GM19468 (cell line): Measurements from ENCODE around the gene C3.
"Not testable (repeated sequence)": the region's sequence is repeated elsewhere in the genome, so short reads cannot be mapped to it uniquely, and the experiment has no call there.

Experiments used
- ATAC-seq: cut with Tn5 transposase; IDR thresholded peaks from one replicate; pipeline ENCODE4 v1.9.1; 2021; ENCODE audit warnings: mild to moderate bottlenecking, moderate library complexity, moderate number of reproducible peaks; ENCODE audit not compliant: unreplicated experiment; ENCODE audit errors: extremely low read depth

Gene C3

DNA sequence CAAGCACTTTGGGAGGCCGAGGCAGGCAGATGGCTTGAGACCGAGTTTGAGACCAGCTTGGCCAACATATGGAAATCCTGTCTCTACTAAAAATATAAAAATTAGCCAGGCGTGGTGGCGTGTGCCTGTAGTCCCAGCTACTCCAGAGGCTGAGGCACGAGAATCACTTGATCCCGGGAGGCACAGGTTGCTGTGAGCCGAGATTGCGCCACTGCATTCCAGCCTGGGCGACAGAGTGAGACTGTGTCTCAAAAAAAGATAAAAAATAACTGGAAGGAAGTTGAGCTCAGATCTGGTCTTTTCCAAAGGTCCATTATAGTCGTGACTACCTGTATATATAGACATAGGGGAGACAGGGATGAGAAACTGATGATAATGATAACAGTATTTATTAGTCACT lies 28.1 kb upstream of the C3 start:
- ATAC-seq, result not testable (repeated sequence)

DNA sequence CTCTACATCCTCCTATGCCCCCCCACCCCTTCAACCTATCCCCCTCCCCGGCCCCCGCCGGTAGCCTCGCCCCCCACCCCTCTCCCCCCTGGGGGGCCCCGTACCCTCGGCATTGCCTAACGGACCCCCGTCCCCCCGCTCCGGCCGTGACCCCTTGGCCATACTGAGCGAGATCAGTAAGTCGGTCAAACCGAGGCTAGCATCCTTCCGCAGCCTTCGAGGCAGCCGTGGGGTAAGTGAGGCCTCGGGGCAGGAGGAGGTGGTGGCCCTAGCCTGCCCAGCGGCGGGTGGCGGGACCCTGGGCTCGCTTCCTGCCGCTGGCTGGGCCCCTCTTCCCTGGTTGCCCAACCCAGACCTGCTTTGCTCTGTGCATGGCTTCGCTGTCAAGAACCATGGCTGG lies 25.5 kb upstream of the C3 start:
- no peak for ATAC-seq

DNA sequence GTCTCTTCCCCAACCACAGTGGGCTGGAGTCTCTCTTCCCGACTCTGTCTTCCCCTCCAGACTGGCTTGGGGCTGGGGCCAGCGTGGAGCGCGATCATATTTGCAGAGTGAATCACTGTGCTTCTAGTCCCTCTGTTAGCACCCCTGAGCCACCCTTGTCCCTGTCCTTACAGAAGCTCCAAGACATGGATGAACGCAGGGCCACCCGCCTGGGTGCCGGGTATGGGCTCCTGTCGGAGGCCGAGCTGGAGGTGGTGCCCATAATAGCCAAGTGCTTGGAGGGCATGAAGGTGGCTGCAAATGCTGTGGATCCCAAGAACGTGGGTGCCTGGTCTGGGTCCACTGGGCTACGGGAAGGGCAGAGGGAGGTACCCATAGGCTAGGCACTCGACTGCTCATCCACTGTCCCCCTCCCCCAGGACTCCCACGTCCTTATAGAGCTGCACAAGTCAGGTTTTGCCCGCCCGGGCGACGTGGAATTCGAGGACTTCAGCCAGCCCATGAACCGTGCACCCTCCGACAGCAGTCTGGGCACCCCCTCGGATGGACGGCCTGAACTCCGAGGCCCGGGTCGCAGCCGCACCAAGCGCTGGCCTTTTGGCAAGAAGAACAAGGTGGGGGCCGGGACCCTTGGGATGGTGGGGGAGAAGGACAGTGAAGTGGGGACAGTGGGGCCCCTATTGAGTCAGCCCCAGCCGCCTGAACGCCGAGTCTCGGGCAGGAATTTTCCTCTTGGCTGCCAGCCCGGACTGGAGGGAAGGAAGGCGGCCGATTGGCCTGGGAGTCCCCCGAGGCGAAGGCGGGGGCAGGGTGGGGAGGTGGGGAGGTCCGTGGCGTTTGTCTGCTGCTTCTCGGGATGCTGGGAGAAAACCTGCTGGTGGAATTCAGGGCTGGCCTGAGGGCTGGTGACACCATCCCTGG lies 24.2 kb upstream of the C3 start:
- ATAC-seq, result no peak

DNA sequence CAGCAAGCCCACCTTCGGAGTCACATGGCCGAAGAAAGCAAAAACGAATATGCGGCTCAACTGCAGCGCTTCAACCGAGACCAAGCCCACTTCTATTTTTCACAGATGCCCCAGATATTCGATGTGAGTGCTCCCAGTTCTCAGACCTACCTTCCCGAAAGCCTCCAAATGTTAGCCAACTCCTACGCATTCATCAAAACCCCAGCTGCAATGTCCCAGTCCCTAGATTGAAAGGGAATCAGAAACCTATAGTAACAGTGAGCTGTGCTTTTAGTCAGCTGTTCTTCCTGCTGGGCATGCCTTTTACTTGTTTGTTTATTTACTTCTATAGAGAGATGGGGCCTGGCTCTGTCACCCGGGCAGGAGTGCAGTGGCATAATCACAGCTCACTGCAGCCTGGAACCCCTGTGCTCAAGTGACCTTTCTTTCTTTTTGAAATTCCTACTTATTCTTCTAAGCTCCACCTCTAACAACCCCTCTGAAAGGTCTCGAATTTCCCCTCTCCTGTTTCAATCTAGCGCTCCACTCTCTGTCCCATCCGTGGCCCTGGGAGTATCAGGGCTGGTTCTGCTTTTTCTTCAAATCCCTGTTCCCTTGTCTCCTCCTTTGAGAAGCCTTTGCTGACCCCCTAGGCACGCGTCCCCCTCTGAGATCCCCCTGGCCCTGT lies 23.4 kb upstream of the C3 start:
- ATAC-seq, result no peak

DNA sequence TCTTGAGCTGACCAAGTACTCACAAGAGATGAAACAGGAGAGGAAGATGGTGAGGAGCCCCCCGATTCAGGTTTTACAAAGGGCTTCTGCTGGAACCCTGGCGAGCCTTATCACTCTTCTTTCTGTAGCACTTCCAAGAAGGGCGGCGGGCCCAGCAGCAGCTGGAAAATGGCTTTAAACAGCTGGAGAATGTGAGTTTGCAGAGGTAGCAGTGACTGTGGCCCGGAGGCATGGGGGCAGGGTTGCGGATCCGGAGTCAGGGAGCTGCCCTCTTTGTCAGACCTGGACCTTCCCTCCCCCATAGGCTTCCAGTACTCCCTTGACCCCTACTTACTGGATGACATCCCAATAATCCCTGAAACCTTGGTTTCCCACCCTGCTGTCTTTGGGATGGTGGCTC lies 22.6 kb upstream of the C3 start:
- ATAC-seq, result no peak

DNA sequence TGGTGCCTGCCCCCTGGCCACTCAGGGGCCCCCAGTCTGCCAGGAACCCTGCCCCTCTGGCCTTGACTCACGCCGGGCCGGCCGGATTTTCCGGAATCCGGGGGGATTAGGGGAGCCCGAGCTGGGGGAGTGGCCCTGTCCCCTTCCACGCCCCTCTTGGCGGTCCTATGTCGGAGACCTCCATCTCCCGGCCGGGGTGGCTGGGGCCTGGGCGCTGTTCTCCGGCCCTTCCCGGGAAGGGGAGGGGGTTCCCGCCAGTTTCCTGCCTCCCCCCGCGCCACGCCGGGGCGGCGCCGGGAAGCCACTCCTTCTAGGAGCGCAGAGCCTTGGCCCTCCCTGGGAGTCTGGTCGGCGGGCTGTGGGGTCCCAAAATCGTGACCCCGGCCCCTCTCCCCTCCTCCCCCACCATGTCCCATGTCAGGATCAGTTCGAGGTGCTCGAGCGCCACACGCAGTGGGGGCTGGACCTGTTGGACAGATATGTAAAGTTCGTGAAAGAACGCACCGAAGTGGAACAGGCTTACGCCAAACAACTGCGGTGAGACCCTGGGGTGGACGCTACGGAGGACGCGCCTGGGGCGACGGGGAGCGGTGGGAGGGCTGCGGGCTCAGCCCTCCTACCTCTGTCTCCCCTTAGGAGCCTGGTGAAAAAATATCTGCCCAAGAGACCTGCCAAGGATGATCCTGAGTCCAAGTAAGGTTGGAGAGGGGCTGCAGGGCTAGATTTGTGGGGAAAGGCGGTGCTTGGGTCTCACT lies 20.3 kb upstream of the C3 start:
- no peak for ATAC-seq

DNA sequence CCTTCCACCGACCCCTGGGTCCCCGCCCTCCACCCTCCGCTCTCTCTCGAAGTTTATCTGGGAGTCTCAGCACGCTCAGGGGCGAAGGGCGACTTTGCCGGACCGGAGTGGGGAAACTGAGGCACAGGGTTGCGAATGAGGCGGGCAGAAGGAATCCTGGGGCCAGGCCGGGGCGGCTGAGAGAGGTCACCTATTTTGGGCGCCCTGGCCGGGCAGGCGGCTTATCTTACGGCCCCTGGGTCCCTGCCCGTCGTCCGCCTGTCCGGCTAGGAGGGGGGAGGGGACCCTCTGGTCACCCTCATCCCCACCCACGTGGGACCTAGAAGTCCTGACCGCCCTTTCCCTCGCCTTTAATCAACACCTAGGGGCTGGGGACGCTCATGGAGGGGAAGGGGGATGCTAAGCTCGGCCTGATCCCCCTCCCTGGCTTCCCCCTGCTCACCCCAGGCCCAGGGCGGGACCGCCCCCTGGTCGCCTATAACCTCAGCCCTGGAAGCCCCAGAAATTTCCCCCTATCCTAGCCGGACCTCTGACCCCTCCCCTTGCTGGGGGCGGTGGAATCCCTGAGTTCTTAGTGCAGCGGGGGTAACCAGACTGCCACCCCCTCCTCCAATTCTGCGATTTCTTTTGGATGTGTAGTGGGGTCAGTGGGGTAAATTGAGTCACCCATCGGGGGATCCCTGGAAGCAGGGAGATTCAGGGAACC lies 19.6 kb upstream of the C3 start:
- ATAC-seq, result no peak

DNA sequence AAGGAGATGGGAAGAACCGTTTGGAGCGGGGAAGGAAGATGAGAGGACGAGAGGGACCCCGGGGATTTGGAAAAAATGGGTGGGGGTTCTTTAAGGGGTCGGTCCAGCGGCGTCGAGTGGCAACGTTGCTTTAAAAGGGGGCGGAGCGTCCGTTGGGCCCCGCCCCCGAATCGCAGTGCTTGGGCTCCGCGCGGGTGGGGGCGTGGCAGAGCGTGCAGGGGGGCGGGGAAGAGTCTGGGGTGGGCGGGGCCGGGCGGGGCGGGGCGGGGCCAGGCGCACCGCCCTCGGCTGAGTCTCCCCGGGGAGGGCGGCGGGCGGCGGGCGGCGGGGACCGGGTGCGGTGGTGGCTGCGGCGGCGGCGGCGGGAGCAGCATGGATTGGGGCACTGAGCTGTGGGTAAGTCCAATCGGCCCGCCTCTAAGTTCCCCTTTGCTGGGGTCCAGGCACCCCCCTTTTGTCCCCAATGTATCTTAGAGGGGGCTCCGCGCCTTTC lies 19.0 kb upstream of the C3 start, which contains the start of gene TRIP10:
TRIP10 (plus strand) TSS at position 291 of the 493 bp plus-strand sequence; CDS start at position 373, 82 bp downstream.
- no peak for ATAC-seq

DNA sequence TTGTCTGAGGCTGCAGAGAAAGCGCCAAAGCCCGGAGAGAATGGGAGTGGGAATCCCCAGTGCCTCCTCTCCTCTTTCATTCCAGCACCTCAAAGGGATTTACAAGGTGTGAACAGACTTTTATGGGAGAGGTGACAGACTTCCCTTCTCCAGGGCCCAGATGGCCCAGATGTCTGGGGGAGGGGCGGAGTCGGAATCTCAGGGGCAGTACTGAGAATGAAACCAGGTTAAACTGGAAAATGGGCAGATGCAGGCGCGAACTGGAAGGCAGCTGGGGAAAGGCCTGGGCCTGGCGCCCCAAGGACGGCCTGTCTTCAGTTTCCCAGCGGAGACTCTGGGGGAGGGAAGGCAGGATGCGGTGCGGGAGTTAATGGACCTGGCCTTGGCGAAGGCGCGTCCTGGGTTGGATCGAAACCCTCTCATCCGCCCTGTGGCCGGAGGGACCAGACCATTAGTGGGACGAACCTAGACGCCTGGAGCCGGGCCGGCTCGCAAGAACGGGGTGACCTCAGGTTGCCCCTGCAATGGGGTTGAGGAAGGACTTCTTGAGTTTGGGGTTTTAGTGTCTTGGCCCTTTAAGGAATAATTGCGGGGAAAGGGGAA lies 18.4 kb upstream of the C3 start:
- ATAC-seq, result no peak

DNA sequence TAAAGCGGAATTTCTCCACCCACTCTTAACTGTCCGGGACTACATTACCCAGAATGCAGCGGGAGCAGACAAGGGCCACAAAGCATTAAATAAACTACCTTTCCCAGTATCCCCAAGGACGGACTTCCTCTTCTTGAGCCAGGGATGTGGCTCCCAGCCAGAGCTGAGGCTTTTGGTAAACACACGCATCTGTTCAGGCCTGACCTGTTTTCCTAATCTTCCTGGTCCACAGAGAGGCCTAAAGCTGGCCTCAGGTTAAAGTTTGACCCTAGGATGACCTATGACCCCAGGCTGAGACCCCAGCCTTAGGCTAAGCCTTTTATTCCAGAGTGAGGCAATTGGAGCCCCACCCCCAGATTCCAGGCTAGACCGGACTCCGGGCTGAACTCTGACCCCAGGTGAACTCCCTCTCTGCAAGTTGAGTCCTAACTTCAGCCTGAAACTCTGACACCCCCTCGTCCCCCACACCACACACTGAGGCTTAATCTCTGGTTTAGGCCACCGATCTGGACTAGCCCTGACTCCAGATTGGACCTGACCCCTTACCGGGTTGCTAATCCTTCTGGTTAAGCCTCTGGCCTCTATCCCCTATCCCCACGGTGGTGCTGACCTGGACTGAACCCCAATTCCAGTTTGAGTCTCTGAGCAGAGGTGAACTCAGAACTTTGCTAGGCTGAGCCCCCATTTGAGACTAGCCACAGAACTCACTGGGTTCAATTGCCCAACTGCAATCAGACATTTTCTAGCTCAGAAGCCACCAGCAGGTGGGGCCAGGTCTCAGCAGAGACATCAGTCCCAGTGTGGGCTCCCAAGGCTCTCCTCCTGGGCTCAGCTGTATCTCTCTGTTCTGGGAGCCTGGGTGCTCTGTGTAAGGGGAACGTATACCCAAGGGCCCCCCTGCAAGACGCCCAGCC lies 17.7 kb upstream of the C3 start:
- no peak for ATAC-seq

DNA sequence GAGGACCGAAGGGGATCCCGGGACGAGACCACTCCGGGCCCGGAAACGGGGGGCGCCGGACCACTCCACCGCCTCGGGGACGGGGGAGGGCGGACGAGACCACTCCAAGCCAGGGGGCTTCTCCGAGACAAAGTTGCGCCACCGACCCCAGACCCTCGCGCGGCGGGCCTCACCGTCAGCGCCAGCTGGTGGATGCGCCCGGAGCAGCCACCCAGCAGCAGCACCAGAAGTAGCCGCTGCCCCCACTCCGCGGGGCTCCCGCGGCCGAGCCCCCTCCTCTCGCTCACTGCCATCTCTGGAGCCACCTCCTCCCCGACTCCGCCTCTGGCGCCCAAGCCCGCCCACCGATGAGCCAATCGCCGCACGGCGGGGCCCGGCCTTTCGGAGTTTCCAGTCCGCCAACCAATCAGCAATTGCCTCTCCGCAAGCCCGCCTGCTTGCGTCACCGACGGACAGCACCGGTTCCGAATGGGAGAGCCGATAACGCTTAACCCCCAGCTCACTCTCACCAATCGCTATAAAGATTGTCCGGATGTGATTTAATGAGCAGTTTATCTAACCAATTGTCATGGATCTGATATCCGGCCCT lies 16.9 kb upstream of the C3 start, which contains the start of gene GPR108:
GPR108 (minus strand) TSS at position 297 of the 589 bp plus-strand sequence; CDS start at position 293, 4 bp downstream.
- peak; percentile 29 for ATAC-seq

DNA sequence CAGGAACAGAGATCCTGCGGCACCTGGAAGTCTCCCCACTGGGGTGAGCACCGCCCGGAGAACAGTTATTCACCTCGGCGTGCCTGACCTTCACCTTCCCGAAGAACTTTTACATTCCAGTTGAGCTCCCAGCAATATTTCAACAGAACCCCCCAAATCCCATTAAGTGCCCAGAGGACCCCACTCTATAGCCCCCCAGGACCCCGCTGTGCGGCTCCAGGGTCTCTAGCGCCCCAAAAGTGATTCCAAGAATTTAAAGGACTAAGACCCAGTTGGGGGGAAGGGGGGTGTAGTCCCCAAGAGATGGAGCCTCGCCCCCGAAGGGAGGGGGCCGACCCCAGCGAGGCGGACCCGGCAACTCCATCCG lies 16.4 kb upstream of the C3 start:
- no peak for ATAC-seq

DNA sequence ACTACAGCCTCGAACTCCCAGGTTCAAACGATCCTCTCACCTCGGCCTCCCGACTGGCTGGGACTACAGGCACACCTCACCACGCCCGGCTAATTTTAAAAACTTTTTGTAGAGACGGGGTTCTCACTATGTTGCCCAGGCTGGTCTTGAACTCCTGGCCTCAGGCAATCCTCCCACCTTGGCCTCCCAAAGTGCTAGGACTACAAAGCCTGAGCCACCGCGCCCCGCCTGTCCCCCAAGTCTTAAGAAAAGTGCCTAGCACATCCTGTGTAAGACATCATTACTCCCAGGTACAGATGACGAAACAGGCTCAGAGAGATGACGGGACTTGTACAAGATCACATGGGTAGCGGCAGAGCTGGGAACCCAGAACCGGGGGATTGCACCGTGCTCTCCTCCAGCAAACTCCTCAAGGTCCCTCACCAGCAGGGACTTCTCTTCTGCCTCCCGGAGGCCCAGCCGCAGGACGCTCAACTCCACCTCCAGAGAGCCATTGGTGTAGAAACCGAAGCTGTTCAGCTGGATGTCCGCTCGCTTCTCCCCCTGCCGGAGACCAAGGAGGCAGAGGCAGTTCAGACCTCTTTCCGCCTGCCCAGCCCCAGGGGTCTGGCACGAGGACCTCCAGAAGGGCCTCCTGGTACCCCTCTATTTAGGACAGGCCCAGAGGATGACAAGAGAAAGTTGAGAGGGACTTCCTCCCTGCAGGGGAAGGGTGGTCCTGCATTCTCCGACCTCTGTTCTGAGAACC lies 15.9 kb upstream of the C3 start:
- ATAC-seq, result no peak

DNA sequence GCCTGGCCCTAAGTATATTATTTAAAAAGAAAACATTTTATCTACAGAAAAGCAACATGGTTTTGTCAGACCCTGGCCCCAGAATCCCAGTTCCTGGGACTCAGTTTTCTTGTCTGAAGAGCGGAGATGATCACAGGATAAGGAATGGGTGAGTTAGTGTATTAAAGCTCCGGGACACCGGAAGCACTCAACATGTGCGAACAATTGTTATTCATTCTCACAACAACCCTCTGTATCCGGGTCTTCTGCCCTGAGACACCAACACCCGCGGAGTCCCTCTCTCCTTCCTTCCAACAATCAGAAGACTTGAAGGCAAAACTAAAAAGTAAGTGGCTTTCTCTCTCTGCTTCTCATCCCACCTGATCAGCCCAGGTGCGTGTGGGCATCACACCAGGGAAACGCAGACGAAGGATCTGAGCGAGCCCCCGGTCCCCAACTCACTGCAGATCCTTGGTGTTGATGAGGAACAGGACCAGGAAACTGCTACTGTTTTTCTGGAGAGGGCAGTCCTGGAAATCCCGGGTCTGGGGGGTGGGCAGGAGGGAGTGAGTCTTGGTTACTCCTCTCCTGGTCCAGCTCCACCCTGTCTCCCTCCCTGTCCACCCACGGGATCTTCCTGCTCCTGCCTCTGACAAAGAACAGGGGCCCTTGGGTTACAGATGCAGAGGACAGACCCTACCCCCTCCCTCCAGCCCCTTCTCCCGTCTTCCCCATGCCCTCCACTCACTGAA lies 14.9 kb upstream of the C3 start:
- no peak for ATAC-seq

DNA sequence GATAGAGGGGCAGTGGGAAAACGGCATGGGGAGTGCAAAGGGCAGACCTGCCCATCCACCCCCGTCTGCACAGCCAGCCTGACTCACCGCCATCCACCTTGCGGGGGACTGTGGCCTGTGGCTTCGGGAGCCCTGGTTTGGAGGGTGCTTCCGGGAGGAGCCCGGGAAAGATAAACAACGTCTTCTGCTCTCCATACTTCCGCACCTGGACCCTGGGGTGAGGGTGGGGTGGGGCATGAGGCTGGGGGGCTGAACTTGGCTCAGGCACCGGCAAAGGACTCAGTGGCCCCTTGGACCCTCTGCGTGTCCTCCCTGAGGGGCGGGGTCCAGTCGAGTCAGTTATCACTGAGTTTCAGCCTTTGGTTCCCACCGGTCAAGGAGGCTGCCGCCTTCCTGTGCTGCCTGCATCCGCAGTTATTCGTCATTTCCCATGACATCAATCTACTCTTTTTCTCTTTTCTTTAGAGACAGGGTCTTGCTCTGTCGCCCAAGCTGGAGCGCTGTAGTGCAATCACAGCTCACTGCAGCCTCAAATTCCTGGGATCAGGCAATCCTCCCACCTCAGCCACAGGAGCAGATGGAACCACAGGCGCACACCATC lies 13.7 kb upstream of the C3 start:
- ATAC-seq, result no peak

DNA sequence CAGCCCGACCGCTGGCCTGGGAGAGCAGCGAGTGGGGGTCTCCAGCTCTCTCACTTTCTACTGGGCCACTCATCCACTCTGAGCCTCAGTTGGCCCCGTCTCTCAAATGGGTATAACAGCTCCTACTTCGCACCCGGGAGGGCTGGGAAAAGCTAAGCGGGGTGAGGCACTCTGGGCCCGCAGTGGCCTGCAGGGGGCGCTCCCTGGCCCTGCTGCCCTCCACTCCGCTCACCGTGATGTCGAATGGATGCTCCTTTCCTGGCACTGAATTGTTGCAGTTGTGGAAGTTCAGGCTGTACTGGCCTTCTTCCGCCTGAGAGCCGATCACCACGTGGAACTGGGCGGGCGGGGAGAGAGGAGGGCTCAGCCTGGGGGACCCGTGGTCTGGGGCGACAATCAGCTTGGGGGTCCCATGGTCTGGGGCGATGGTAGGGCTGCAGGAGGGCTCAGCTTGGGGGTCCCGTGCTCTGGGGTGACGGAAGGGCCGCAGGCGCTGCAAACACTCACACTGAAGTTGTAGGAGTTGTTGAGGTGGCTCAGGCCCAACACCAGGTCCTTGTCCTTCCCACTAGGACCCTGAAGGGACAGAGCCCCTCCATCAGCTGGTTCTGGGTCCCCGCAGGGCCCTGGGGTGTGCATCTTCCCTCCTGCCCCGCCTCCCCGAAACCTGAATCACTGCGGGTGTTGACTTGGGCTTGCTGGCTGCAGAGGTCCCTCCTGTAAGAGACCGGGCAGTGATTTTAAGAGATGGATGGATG lies 13.1 kb upstream of the C3 start:
- ATAC-seq, result no peak
